NCI-H1930 (cell line): Measurements from ENCODE around the gene TMEM127.
"Not testable (repeated sequence)": the region's sequence is repeated elsewhere in the genome, so short reads cannot be mapped to it uniquely, and the experiment has no call there.

Source experiments
- DNase-seq, 2 experiments: peaks; one replicate each; lab custom pipeline; 2025; lab: John Stamatoyannopoulos, UW

The TMEM127 gene

GRCh38 chr2:96264086-96264485 lies 1.7 kb downstream of the TMEM127 start:
- no peak for DNase-seq

- DNase-seq, result no peak
Observed at GRCh38 chr2:96262306-96262705, 3.5 kb downstream of the TMEM127 start.

GRCh38 chr2:96261328-96262003 lies 4.3 kb downstream of the TMEM127 start:
- no peak for DNase-seq

DNA sequence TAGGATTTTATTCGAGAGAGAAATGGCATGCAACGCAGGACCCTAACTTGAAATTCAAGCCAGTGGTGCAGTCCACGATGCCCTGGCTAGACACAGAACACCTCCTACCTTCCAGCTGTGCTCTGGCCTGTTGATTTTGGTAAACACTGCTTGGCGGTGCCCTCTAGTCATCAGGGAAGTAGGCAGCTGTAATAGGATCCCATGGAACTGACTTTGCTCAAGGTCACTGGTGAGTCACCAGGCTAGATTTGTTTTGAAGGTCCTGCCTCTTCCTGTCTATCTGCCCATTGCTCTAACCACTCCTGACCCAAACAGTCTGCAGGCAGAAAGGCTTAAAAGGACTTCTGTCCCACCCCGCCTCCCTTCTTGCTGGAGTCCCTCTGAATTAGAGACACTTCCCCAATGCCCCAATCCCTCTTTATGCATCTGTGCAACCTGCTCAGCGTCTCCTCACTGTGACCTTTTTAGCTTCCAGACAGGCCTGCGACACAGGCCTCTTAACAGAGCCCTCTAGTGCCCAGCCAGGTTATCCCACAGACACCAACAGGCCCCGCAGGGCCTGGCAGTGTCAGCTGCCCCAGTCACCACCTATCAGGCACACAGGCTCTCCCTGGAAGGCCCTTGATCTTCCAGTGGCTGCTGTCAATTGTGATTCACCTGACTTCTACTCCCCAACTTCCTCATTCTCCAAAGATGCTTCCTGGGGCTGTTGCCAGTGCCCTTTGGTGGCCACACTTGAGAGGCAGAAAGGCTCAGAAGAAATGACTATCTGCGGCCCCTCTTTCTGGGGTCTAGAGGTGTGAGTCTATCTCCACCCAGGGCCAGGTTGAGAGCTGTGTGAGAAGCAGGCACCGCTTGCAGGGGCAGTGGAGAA lies 5.2 kb downstream of the TMEM127 start:
- DNase-seq, result no peak

GRCh38 chr2:96259497-96259921 lies 6.3 kb downstream of the TMEM127 start:
- DNase-seq, result no peak

DNA sequence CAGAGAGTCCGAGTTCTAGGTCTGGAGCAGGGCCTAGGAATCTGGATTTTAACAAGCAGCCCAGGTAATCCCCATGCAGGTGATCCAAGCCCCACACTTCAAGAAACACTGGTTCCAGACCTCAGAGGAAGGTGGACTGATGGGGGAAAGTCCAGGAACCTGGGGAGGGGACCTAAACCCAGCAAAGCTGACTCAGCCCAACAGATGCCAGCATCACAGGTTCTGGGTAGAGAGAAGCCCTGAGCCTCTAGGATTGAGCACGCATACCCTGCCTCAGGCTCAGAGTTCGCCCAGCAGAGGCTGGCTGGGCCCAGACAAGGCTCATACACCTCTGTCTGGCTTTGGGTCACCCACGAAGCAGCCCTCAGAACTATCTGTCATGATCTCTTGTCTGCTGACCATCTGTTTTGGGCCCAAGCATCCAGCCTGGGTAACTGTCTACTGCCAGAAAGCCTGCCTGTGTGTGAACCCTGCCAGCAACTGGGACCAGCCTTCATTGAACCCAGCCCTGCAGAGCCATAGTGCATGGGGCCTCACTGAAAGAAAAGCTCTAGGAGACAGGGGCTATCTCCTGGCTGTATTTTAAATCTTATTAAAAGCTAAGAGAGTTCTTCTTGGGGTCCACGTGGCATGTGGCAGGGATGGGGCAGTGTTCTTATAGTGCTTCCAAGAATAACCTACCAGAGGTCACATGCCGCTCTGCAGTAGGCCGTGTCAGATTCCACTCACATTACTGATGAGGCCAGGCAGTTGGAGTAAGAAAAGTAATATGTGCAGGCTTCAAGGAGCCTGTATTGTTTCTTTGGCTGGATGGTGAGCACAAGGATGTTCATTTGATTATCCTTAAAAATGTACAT lies 7.4 kb downstream of the TMEM127 start:
- no peak for DNase-seq

- not testable (repeated sequence) for DNase-seq
Observed at GRCh38 chr2:96257744-96258143, 8.1 kb downstream of the TMEM127 start.

- no peak for DNase-seq
Observed at GRCh38 chr2:96256611-96257113, 9.1 kb downstream of the TMEM127 start.

DNA sequence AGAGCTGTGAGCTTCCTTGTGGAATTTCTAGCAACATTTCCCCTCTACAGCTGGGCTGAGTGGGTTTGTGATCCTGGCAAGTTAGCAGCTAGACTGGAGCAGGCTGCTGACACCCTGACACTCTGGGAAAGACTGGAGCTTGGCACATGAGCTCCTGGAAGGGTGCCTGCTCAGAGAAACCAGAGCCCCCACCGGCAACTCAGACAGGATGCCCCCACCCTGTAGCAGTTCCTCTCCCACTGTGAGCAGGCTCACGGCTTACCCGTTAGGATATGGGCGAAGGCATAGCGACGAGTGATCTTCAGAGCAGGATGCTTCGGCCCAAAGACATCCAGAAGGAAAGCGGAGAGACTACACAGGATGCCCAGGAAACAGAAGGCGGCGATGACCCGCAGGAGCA lies 11.2 kb downstream of the TMEM127 start:
- no peak for DNase-seq

GRCh38 chr2:96253006-96253405 lies 12.8 kb downstream of the TMEM127 start:
- no peak for DNase-seq

- no peak for DNase-seq
Observed at GRCh38 chr2:96252526-96252925, 13.3 kb downstream of the TMEM127 start.

DNA sequence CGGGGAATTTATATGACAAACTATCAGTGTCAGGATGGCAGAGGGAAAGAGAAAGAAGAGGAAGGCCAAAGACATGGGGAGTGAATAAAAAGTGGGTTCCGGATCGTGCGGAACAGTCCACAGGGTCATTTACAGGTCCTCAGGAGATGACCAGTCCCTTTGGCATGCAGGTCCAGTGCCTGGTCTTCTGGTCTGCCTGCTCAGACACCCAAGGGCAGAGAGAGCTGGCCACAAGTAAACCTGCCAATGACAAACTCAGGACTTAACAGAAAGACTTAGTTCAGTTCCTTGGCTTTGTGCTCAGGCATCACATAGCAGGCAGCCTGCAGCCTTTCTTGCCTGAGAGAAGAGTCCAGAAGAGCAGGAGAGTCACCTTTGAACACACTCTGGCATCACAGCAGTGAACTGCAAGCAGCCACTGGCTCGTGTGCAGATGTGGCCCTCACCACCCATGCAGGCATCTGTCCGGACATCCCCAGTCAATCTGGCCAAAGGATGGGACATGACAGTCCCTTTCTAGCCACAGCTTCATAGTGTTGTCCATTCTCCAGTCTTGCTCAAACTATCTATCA lies 14.0 kb downstream of the TMEM127 start:
- DNase-seq, result peak in 1 of 2 experiments; percentile 12

- DNase-seq, result no peak
Observed at GRCh38 chr2:96250188-96250587, 15.6 kb downstream of the TMEM127 start.

DNA sequence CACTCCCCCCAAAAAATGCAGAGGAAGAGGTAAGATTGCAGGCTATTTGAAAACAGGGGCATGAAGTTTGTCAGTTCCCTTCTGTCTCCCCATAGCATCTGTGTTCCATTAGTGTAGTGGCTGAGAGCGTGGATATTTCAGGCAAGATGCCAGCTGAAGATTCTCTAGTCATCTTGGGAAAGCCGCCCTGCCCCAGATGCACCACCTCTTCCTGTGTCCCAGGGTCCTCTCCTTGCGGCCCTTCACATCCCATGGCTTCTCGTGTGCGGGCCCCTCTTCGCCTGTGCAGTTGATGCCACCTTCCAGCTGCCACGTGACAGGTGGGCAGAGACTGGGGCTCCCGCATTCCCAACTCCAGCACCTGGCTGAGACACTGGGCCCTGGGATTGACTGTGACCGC lies 16.1 kb downstream of the TMEM127 start:
- DNase-seq, result no peak

DNA sequence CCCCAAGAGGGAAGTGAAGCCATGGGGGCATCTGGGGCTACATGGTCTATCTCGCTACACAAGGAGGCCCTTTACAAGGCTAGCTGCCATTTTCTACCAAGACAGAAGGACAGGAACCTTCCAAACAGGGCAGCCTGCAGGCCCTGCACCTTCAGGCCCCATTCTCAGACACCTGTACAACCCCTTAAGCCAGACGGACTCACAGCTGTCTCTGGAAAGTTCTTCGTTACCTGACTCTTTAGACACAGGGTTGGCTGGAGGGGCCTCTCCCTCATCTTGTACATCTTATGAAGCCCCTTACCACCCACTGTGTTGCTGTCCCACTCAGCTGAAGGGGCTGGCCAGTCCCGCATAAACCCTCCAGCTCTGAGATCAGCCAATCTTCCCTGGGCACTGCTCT lies 17.2 kb downstream of the TMEM127 start:
- DNase-seq, result no peak

DNA sequence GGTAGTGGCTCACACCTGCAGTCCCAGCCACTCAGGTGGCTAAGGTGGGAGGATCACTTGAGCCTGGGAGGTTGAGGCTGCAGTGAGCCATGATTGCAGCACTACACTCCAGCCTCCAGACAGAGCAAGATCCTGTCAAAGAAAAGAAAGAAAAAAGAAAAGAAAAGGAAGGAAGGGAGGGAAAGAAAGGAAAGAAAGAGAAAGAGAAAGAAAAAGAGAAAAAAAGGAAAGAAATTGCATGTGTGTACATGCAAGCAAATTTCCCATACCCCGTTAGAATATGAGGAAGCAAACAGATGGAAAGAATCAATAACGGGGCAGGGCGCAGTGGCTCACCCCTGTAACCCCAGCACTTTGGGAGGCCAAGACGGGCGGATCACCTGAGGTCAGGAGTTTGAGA lies 17.9 kb downstream of the TMEM127 start:
- DNase-seq, result no peak

- no peak for DNase-seq
Observed at GRCh38 chr2:96247009-96247408, 18.8 kb downstream of the TMEM127 start.

- no peak for DNase-seq
Observed at GRCh38 chr2:96245609-96246390, 20.0 kb downstream of the TMEM127 start.

DNA sequence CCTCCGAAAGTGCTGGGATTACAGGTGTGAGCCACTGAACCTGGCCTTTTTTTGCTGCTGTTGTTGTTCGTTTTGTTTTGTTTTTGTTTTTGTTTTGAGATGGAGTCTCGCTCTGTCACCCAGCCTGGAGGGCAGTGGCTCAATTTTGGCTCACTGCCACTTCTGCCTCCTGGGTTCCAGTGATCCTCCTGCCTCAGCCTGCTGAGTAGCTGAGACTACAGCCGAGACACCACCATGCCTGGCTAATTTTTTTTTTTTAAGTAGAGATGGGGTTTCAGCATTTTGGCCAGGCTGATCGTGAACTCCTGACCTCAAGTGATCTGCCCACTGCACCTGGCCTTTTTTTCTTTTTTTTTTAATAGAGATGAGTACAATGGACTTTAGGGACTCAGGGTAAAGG lies 22.0 kb downstream of the TMEM127 start:
- DNase-seq, result no peak

GRCh38 chr2:96241900-96242611 lies 23.7 kb downstream of the TMEM127 start:
- DNase-seq, result no peak
